ENCODE data around the gene LHFPL2.
"Not testable (repeated sequence)": the region's sequence is repeated elsewhere in the genome, so short reads cannot be mapped to it uniquely, and the experiment has no call there.

DNA sequence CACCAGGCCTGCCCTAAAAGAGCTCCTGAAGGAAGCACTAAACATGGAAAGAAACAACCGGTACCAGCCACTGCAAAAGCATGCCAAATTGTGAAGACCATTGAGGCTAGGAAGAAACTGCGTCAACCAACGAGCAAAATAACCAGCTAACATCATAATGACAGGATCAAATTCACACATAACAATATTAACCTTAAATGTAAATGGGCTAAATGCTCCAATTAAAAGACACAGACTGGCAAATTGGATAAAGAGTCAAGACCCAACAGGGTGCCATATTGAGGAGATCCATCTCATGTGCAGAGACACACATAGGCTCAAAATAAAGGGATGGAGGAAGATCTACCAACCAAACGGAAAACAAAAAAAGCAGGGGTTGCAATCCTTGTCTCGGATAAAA is 35.3 kb upstream of the LHFPL2 start:
- TF ChIP-seq, protein P1, sequence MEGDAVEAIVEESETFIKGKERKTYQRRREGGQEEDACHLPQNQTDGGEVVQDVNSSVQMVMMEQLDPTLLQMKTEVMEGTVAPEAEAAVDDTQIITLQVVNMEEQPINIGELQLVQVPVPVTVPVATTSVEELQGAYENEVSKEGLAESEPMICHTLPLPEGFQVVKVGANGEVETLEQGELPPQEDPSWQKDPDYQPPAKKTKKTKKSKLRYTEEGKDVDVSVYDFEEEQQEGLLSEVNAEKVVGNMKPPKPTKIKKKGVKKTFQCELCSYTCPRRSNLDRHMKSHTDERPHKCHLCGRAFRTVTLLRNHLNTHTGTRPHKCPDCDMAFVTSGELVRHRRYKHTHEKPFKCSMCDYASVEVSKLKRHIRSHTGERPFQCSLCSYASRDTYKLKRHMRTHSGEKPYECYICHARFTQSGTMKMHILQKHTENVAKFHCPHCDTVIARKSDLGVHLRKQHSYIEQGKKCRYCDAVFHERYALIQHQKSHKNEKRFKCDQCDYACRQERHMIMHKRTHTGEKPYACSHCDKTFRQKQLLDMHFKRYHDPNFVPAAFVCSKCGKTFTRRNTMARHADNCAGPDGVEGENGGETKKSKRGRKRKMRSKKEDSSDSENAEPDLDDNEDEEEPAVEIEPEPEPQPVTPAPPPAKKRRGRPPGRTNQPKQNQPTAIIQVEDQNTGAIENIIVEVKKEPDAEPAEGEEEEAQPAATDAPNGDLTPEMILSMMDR (conservative IDR thresholded peaks at IDR 0.05; ENCODE audit: low read depth in 2 of 2) = not testable (repeated sequence)
- TF ChIP-seq CREB1 (CRISPR knock-in tag; IDR thresholded peaks at IDR 0.05; ENCODE audit: low read depth); ZNF331 (CRISPR knock-in tag; IDR thresholded peaks at IDR 0.05; ENCODE audit: low read depth); EZH2 (IDR thresholded peaks at IDR 0.05; ENCODE audit: low read depth, unreplicated experiment); POLR2AphosphoS5 (IDR thresholded peaks at IDR 0.05; ENCODE audit: low read depth); ZNF114 (CRISPR knock-in tag; IDR thresholded peaks at IDR 0.05); EZH2phosphoT487 (IDR thresholded peaks at IDR 0.05; ENCODE audit: unreplicated experiment): not testable (repeated sequence)
- TF ChIP-seq, protein P2, sequence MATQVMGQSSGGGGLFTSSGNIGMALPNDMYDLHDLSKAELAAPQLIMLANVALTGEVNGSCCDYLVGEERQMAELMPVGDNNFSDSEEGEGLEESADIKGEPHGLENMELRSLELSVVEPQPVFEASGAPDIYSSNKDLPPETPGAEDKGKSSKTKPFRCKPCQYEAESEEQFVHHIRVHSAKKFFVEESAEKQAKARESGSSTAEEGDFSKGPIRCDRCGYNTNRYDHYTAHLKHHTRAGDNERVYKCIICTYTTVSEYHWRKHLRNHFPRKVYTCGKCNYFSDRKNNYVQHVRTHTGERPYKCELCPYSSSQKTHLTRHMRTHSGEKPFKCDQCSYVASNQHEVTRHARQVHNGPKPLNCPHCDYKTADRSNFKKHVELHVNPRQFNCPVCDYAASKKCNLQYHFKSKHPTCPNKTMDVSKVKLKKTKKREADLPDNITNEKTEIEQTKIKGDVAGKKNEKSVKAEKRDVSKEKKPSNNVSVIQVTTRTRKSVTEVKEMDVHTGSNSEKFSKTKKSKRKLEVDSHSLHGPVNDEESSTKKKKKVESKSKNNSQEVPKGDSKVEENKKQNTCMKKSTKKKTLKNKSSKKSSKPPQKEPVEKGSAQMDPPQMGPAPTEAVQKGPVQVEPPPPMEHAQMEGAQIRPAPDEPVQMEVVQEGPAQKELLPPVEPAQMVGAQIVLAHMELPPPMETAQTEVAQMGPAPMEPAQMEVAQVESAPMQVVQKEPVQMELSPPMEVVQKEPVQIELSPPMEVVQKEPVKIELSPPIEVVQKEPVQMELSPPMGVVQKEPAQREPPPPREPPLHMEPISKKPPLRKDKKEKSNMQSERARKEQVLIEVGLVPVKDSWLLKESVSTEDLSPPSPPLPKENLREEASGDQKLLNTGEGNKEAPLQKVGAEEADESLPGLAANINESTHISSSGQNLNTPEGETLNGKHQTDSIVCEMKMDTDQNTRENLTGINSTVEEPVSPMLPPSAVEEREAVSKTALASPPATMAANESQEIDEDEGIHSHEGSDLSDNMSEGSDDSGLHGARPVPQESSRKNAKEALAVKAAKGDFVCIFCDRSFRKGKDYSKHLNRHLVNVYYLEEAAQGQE (IDR thresholded peaks at IDR 0.05; ENCODE audit: unreplicated experiment) = not testable (repeated sequence)
- TF ChIP-seq, protein P3, sequence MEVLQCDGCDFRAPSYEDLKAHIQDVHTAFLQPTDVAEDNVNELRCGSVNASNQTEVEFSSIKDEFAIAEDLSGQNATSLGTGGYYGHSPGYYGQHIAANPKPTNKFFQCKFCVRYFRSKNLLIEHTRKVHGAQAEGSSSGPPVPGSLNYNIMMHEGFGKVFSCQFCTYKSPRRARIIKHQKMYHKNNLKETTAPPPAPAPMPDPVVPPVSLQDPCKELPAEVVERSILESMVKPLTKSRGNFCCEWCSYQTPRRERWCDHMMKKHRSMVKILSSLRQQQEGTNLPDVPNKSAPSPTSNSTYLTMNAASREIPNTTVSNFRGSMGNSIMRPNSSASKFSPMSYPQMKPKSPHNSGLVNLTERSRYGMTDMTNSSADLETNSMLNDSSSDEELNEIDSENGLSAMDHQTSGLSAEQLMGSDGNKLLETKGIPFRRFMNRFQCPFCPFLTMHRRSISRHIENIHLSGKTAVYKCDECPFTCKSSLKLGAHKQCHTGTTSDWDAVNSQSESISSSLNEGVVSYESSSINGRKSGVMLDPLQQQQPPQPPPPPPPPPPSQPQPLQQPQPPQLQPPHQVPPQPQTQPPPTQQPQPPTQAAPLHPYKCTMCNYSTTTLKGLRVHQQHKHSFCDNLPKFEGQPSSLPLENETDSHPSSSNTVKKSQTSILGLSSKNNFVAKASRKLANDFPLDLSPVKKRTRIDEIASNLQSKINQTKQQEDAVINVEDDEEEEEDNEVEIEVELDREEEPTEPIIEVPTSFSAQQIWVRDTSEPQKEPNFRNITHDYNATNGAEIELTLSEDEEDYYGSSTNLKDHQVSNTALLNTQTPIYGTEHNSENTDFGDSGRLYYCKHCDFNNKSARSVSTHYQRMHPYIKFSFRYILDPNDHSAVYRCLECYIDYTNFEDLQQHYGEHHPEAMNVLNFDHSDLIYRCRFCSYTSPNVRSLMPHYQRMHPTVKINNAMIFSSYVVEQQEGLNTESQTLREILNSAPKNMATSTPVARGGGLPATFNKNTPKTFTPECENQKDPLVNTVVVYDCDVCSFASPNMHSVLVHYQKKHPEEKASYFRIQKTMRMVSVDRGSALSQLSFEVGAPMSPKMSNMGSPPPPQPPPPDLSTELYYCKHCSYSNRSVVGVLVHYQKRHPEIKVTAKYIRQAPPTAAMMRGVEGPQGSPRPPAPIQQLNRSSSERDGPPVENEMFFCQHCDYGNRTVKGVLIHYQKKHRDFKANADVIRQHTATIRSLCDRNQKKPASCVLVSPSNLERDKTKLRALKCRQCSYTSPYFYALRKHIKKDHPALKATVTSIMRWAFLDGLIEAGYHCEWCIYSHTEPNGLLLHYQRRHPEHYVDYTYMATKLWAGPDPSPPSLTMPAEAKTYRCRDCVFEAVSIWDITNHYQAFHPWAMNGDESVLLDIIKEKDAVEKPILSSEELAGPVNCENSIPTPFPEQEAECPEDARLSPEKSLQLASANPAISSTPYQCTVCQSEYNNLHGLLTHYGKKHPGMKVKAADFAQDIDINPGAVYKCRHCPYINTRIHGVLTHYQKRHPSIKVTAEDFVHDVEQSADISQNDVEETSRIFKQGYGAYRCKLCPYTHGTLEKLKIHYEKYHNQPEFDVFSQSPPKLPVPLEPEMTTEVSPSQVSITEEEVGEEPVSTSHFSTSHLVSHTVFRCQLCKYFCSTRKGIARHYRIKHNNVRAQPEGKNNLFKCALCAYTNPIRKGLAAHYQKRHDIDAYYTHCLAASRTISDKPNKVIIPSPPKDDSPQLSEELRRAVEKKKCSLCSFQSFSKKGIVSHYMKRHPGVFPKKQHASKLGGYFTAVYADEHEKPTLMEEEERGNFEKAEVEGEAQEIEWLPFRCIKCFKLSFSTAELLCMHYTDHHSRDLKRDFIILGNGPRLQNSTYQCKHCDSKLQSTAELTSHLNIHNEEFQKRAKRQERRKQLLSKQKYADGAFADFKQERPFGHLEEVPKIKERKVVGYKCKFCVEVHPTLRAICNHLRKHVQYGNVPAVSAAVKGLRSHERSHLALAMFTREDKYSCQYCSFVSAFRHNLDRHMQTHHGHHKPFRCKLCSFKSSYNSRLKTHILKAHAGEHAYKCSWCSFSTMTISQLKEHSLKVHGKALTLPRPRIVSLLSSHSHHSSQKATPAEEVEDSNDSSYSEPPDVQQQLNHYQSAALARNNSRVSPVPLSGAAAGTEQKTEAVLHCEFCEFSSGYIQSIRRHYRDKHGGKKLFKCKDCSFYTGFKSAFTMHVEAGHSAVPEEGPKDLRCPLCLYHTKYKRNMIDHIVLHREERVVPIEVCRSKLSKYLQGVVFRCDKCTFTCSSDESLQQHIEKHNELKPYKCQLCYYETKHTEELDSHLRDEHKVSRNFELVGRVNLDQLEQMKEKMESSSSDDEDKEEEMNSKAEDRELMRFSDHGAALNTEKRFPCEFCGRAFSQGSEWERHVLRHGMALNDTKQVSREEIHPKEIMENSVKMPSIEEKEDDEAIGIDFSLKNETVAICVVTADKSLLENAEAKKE (CRISPR knock-in tag; IDR thresholded peaks at IDR 0.05) = not testable (repeated sequence)
